ENCODE measurements around the gene IGSF9. TPM values are rescaled to one million over a fixed set of nuclear protein-coding genes. Genes with fewer than 3 reads are reported as not detected.

IGSF9 gene
- total and polyA plus RNA-seq, 4 donors: 0.50 to 4.9 (median 2.7) TPM

DNA sequence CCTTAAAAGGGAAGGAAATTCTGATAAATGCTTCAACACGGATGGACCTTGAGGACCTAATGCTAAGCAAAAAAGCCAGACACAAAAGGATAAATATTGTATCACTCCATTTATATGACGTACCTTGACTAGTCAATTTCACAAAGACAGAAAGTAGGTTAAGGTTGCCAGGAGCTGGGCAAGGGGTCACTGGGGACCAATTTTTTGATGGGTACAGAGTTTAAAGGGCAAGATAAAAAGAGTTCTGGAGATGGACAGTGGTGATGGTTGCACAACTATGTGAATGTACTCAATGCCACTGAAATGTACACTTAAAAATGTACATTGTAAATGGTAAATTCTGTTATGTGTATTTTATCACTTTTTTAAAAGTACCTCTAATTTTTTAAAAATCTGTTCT is 40.7 kb upstream of the IGSF9 start:
- no peaks in the 10 kb centered on the region for H3K36me3 ChIP-seq (ENCODE audit: control insufficient read depth, insufficient read depth, low read length)
- no peaks in the 10 kb centered on the region for H3K27me3 ChIP-seq (ENCODE audit: control insufficient read depth, insufficient read depth, low read length)
- no peaks in the 10 kb centered on the region for H3K9me3 ChIP-seq (ENCODE audit: control insufficient read depth, insufficient read depth, low read length)
- no peaks in the 10 kb centered on the region for H3K4me1 ChIP-seq (ENCODE audit: control insufficient read depth, insufficient read depth, low read length)
- no peak overlapping the region for H3K4me3 ChIP-seq (ENCODE audit: low read depth, low read length)
- no peak for DNase-seq (ENCODE audit: low read depth in 4 of 6, low spot score in 6 of 6)
- no peak overlapping the region for H3K27ac ChIP-seq (ENCODE audit: low read depth, low read length)
- no CpG with 5 or more reads among the region's 2 CpGs for WGBS (ENCODE audit: insufficient coverage)

- H3K9me3 ChIP-seq (ENCODE audit: control insufficient read depth, insufficient read depth, low read length): no peaks in the 10 kb centered on the region
- no peaks in the 10 kb centered on the region for H3K4me1 ChIP-seq (ENCODE audit: control insufficient read depth, insufficient read depth, low read length)
- 92% methylated on average over 5 of the region's 6 CpGs for WGBS (ENCODE audit: insufficient coverage)
- H3K27me3 ChIP-seq (ENCODE audit: control insufficient read depth, insufficient read depth, low read length): no peaks in the 10 kb centered on the region
- DNase-seq (ENCODE audit: low read depth in 4 of 6, low spot score in 6 of 6): no peak
- no peaks in the 10 kb centered on the region for H3K36me3 ChIP-seq (ENCODE audit: control insufficient read depth, insufficient read depth, low read length)
- no peak overlapping the region for H3K4me3 ChIP-seq (ENCODE audit: low read depth, low read length)
- no peak overlapping the region for H3K27ac ChIP-seq (ENCODE audit: low read depth, low read length)
These were observed 40.1 kb upstream of the IGSF9 start for GRCh38 chr1:159985473-159985872.

GRCh38 chr1:159983681-159984080 is 38.3 kb upstream of the IGSF9 start:
- no peaks in the 10 kb centered on the region for H3K9me3 ChIP-seq (ENCODE audit: control insufficient read depth, insufficient read depth, low read length)
- DNase-seq (ENCODE audit: low read depth in 4 of 6, low spot score in 6 of 6): no peak
- no peak overlapping the region for H3K27ac ChIP-seq (ENCODE audit: low read depth, low read length)
- H3K4me3 ChIP-seq (ENCODE audit: low read depth, low read length): no peak overlapping the region
- no peaks in the 10 kb centered on the region for H3K27me3 ChIP-seq (ENCODE audit: control insufficient read depth, insufficient read depth, low read length)
- whole genome bisulfite sequencing (ENCODE audit: insufficient coverage): 52% methylated on average over 4 of the region's 5 CpGs
- no peaks in the 10 kb centered on the region for H3K4me1 ChIP-seq (ENCODE audit: control insufficient read depth, insufficient read depth, low read length)
- no peaks in the 10 kb centered on the region for H3K36me3 ChIP-seq (ENCODE audit: control insufficient read depth, insufficient read depth, low read length)

DNA sequence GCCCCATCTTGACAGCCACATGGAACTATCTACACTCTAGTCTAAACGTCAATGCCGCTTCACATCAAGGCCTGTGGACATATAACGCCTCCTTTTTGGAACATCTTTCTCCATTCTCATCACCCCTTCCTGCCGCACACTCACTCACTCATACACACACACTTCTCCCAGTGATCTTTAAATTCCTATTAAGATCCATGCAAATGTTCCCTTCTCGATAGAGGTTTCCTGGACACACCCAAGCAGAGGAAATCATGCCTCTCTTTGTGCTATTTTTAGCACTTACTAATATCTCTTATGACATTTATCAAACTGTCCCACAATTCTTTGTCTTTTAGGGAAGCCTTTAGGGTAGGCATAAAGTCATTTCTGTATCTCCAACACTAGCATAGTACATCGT is 36.9 kb upstream of the IGSF9 start:
- Histone ChIP-seq H3K27me3 (ENCODE audit: control insufficient read depth, insufficient read depth, low read length) (no peaks in the 10 kb centered on the region), H3K9me3 (ENCODE audit: control insufficient read depth, insufficient read depth, low read length) (no peaks in the 10 kb centered on the region), H3K36me3 (ENCODE audit: control insufficient read depth, insufficient read depth, low read length) (no peaks in the 10 kb centered on the region), H3K27ac (ENCODE audit: low read depth, low read length) (no peak overlapping the region), H3K4me3 (ENCODE audit: low read depth, low read length) (no peak overlapping the region), H3K4me1 (ENCODE audit: control insufficient read depth, insufficient read depth, low read length) (no peaks in the 10 kb centered on the region)
- no peak for DNase-seq (ENCODE audit: low read depth in 4 of 6, low spot score in 6 of 6)
- WGBS (ENCODE audit: insufficient coverage): 96% methylated on average over 4 of the region's 6 CpGs

- no peaks in the 10 kb centered on the region for H3K36me3 ChIP-seq (ENCODE audit: control insufficient read depth, insufficient read depth, low read length)
- 95% methylated on average over 6 of the region's 6 CpGs for whole genome bisulfite sequencing (ENCODE audit: insufficient coverage)
- H3K27ac ChIP-seq (ENCODE audit: low read depth, low read length): no peak overlapping the region
These were observed 36.1 kb upstream of the IGSF9 start for GRCh38 chr1:159981351-159982055.

DNA sequence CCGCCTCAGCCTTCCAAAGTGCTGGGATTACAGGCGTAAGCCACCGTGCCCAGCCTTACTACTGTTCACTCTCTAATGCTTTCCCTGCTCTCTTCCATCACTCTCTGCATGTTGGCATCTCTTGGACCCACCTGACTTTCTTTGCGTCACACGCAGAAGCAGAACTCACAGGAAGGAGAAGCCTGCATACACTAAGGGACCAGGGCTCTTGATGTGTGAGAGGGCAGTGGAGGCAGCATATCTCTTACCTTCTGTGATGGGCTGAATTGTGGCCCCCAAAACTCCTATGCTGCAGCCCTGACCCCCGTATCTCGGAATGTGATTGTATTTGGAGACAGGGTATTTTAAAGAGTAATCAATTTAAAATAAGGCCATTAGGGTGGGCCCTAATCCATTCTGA is 35.4 kb upstream of the IGSF9 start:
- Histone ChIP-seq H3K4me3 (ENCODE audit: low read depth, low read length) (no peak overlapping the region), H3K27ac (ENCODE audit: low read depth, low read length) (no peak overlapping the region), H3K9me3 (ENCODE audit: control insufficient read depth, insufficient read depth, low read length) (no peaks in the 10 kb centered on the region), H3K4me1 (ENCODE audit: control insufficient read depth, insufficient read depth, low read length) (no peaks in the 10 kb centered on the region), H3K36me3 (ENCODE audit: control insufficient read depth, insufficient read depth, low read length) (no peaks in the 10 kb centered on the region), H3K27me3 (ENCODE audit: control insufficient read depth, insufficient read depth, low read length) (no peaks in the 10 kb centered on the region)
- no peak for DNase-seq (ENCODE audit: low read depth in 4 of 6, low spot score in 6 of 6)
- WGBS (ENCODE audit: insufficient coverage): 96% methylated on average over 3 of the region's 7 CpGs

More at GRCh38 chr1:159981351-159982055, 36.1 kb upstream of the IGSF9 start:
- H3K4me1 ChIP-seq (ENCODE audit: control insufficient read depth, insufficient read depth, low read length): no peaks in the 10 kb centered on the region
- H3K4me3 ChIP-seq (ENCODE audit: low read depth, low read length): no peak overlapping the region
- H3K27me3 ChIP-seq (ENCODE audit: control insufficient read depth, insufficient read depth, low read length): no peaks in the 10 kb centered on the region
- no peak for DNase-seq (ENCODE audit: low read depth in 4 of 6, low spot score in 6 of 6)
- no peaks in the 10 kb centered on the region for H3K9me3 ChIP-seq (ENCODE audit: control insufficient read depth, insufficient read depth, low read length)

DNA sequence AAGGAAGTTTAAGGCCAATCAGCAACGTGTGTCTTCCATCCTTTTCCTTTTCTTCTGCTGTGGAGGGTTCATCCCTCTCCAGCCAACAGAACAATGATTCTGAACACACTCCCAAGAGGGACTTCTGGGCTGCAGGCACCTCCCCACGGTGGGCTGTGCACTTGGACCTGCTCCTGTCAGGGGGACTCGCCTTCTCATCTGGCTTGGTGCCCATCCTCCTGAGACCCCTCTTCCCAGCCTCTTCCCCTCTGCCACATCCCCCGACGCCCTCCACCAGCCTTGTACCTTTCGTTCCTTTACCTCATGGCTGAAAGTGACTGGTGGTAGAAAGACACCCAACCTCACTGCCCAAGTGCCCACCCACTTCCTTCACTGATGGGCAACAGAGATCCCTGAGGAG is 34.7 kb upstream of the IGSF9 start:
- no peak overlapping the region for H3K27ac ChIP-seq (ENCODE audit: low read depth, low read length)
- 100% methylated on average over 2 of the region's 6 CpGs for WGBS (ENCODE audit: insufficient coverage)
- DNase-seq (ENCODE audit: low read depth in 4 of 6, low spot score in 6 of 6): no peak
- no peaks in the 10 kb centered on the region for H3K27me3 ChIP-seq (ENCODE audit: control insufficient read depth, insufficient read depth, low read length)
- H3K4me3 ChIP-seq (ENCODE audit: low read depth, low read length): no peak overlapping the region
- no peaks in the 10 kb centered on the region for H3K9me3 ChIP-seq (ENCODE audit: control insufficient read depth, insufficient read depth, low read length)
- H3K36me3 ChIP-seq (ENCODE audit: control insufficient read depth, insufficient read depth, low read length): no peaks in the 10 kb centered on the region
- no peaks in the 10 kb centered on the region for H3K4me1 ChIP-seq (ENCODE audit: control insufficient read depth, insufficient read depth, low read length)

DNA sequence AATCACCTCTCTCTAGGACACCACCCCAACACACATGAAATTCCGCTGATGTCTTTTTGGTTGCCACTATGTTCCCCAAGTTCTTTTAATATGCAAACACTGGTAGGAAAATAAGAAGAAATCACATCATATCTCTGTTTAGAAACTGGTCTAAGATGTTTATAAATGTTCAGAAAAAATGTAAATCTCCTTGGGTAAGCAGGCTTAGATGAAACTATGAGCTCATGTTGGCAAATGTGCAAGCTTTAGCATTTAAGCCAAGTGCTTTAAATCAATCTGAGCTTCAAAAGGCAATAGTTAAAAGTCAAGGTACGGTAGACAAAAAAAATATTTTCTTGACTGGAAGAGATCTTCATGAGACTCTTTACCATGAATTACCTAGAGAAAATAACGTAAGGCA is 33.8 kb upstream of the IGSF9 start:
- Histone ChIP-seq H3K27me3 (ENCODE audit: control insufficient read depth, insufficient read depth, low read length) (no peaks in the 10 kb centered on the region), H3K27ac (ENCODE audit: low read depth, low read length) (no peak overlapping the region), H3K9me3 (ENCODE audit: control insufficient read depth, insufficient read depth, low read length) (no peaks in the 10 kb centered on the region), H3K36me3 (ENCODE audit: control insufficient read depth, insufficient read depth, low read length) (no peaks in the 10 kb centered on the region), H3K4me3 (ENCODE audit: low read depth, low read length) (no peak overlapping the region), H3K4me1 (ENCODE audit: control insufficient read depth, insufficient read depth, low read length) (no peaks in the 10 kb centered on the region)
- no CpG with 5 or more reads among the region's 3 CpGs for WGBS (ENCODE audit: insufficient coverage)
- no peak for DNase-seq (ENCODE audit: low read depth in 4 of 6, low spot score in 6 of 6)

DNA sequence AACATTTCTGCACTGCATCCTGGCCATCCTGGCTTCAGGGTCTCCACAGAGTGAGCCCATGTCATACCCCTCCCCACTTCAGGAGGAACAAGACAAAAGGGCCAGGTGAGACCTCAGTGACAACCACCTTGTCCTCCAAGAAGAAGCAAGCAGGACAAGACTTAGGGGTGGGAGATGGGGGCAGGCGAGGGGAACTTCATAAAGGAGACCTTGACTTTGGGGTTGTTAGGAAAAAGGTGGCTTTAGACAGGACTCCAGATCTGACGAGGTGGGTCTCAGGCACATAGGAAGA is 32.6 kb upstream of the IGSF9 start:
- DNase-seq (ENCODE audit: low read depth in 4 of 6, low spot score in 6 of 6): no peak
- Histone ChIP-seq H3K9me3 (ENCODE audit: control insufficient read depth, insufficient read depth, low read length) (no peaks in the 10 kb centered on the region), H3K27me3 (ENCODE audit: control insufficient read depth, insufficient read depth, low read length) (no peaks in the 10 kb centered on the region), H3K36me3 (ENCODE audit: control insufficient read depth, insufficient read depth, low read length) (no peaks in the 10 kb centered on the region), H3K27ac (ENCODE audit: low read depth, low read length) (no peak overlapping the region), H3K4me3 (ENCODE audit: low read depth, low read length) (no peak overlapping the region), H3K4me1 (ENCODE audit: control insufficient read depth, insufficient read depth, low read length) (no peaks in the 10 kb centered on the region)
- WGBS (ENCODE audit: insufficient coverage): no CpG with 5 or more reads among the region's 2 CpGs

- no peaks in the 10 kb centered on the region for H3K4me1 ChIP-seq (ENCODE audit: control insufficient read depth, insufficient read depth, low read length)
- no peaks in the 10 kb centered on the region for H3K27me3 ChIP-seq (ENCODE audit: control insufficient read depth, insufficient read depth, low read length)
- no peak overlapping the region for H3K4me3 ChIP-seq (ENCODE audit: low read depth, low read length)
- no peak overlapping the region for H3K27ac ChIP-seq (ENCODE audit: low read depth, low read length)
- 97% methylated on average over 3 of the region's 6 CpGs for WGBS (ENCODE audit: insufficient coverage)
- H3K9me3 ChIP-seq (ENCODE audit: control insufficient read depth, insufficient read depth, low read length): no peaks in the 10 kb centered on the region
- no peaks in the 10 kb centered on the region for H3K36me3 ChIP-seq (ENCODE audit: control insufficient read depth, insufficient read depth, low read length)
- no peak for DNase-seq (ENCODE audit: low read depth in 4 of 6, low spot score in 6 of 6)
These were observed 32.1 kb upstream of the IGSF9 start for GRCh38 chr1:159977364-159978106.
